Lung (tissue), 12 donors: ENCODE measurements around the gene HMX2. TPM values are rescaled to one million over a fixed set of nuclear protein-coding genes. Genes with fewer than 3 reads are reported as not detected.
"Not testable (repeated sequence)": the region's sequence is repeated elsewhere in the genome, so short reads cannot be mapped to it uniquely, and the experiment has no call there.

Experiments used
- ATAC-seq: fragments of 200-7000 bp; cut with Tn5 transposase; one replicate; pipeline ENCODE4 v1.9.1; 2020; ENCODE audit warnings: moderate number of reproducible peaks; ENCODE audit not compliant: insufficient read depth, low FRiP score
- DNase-seq, 3 donors: peaks; one replicate each; pipeline ENCODE4 v3.0.0-alpha.2; 2013 to 2017
- H3K27ac ChIP-seq, 2 donors: one replicate each; pipeline ENCODE4 v1.5.1; 2013; ENCODE audit warnings: mild to moderate bottlenecking in 2 of 2, moderate library complexity in 2 of 2, control low read depth in 1 of 2, inconsistent platforms in 1 of 2, low read depth in 1 of 2, low read length in 1 of 2
- H3K27me3 ChIP-seq, 3 donors: one replicate each; pipeline ENCODE4 v1.5.1; 2013; ENCODE audit warnings: low read length in 2 of 3; ENCODE audit not compliant: control insufficient read depth in 3 of 3, insufficient read depth in 3 of 3
- H3K36me3 ChIP-seq, 4 donors: one replicate each; pipeline ENCODE4 v1.5.1; 2013; ENCODE audit warnings: low read length in 4 of 4, mild to moderate bottlenecking in 1 of 4, moderate library complexity in 1 of 4; ENCODE audit not compliant: control insufficient read depth in 4 of 4, insufficient read depth in 4 of 4
- H3K4me1 ChIP-seq, 5 donors: one replicate each; pipeline ENCODE4 v1.5.1; 2013; ENCODE audit warnings: low read length in 5 of 5, mild to moderate bottlenecking in 2 of 5, moderate library complexity in 1 of 5; ENCODE audit not compliant: control insufficient read depth in 5 of 5, insufficient read depth in 5 of 5
- H3K4me3 ChIP-seq: one replicate; pipeline ENCODE4 v1.5.1; 2013; ENCODE audit warnings: mild to moderate bottlenecking, control low read depth, moderate library complexity
- H3K9ac ChIP-seq, 2 donors: one replicate each; pipeline ENCODE4 v1.5.1; 2013; ENCODE audit warnings: low read length in 2 of 2, control low read depth in 1 of 2; ENCODE audit not compliant: insufficient read depth in 1 of 2
- H3K9me3 ChIP-seq, 4 donors: one replicate each; pipeline ENCODE4 v1.5.1; 2013; ENCODE audit warnings: low read length in 3 of 4, mild to moderate bottlenecking in 1 of 4, moderate library complexity in 1 of 4; ENCODE audit not compliant: control insufficient read depth in 4 of 4, insufficient read depth in 3 of 4
- WGBS, 2 donors: extraction: QIAGEN DNeasy Blood & Tissue Kit; methylation state at CpG; one replicate each; pipeline ENCODE4 v1.1.7; 2013; 5-methylcytosine and 5-hydroxymethylcytosine counted together
- polyA plus RNA-seq, 2 donors: library from polyadenylated mRNA; stranded (reverse); fragments of 200-250 nt; gene quantifications; one replicate each; pipeline ENCODE4 v1.2.1, GENCODE V29; 2013
- total RNA-seq, 2 donors: library from RNA; depleted of rRNA in 1 of 2; stranded (reverse); fragments of >200 nt in 1 of 2; gene quantifications; one replicate each; pipeline ENCODE4 v1.2.1, GENCODE V29; 2014 to 2021
- TF ChIP-seq, protein P1 (sequence below): IDR thresholded peaks from 2 replicates; pipeline ENCODE4 v1.5.1; 2012; ENCODE audit warnings: mild to moderate bottlenecking; ENCODE audit errors: control extremely low read depth, extremely low read depth
- donor health status: control.
- donor health status: control.
- donor health status: Bipolar disorder and iron deficiency.
- donor health status: healthy.
- donor health status: DM: yes; HTN: yes; CAD: no.

HMX2 gene
- total and polyA plus RNA-seq, 4 donors: not detected

- WGBS, 2 donors: 86 to 90% methylated on average over 9 of the region's 9 CpGs
- no peaks in the 10 kb centered on the region for H3K9me3 ChIP-seq
- H3K27ac ChIP-seq: no peak overlapping the region
- ATAC-seq (no peak), DNase-seq (no peak)
- H3K27me3 ChIP-seq: no peaks in the 10 kb centered on the region
- no peaks in the 10 kb centered on the region for H3K4me1 ChIP-seq
- H3K4me3 ChIP-seq: no peak overlapping the region
- TF ChIP-seq, protein P1, sequence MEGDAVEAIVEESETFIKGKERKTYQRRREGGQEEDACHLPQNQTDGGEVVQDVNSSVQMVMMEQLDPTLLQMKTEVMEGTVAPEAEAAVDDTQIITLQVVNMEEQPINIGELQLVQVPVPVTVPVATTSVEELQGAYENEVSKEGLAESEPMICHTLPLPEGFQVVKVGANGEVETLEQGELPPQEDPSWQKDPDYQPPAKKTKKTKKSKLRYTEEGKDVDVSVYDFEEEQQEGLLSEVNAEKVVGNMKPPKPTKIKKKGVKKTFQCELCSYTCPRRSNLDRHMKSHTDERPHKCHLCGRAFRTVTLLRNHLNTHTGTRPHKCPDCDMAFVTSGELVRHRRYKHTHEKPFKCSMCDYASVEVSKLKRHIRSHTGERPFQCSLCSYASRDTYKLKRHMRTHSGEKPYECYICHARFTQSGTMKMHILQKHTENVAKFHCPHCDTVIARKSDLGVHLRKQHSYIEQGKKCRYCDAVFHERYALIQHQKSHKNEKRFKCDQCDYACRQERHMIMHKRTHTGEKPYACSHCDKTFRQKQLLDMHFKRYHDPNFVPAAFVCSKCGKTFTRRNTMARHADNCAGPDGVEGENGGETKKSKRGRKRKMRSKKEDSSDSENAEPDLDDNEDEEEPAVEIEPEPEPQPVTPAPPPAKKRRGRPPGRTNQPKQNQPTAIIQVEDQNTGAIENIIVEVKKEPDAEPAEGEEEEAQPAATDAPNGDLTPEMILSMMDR: no peak
- peaks cover 0 to 7% (median 3%) of the 10 kb centered on the region in 4 donors for H3K36me3 ChIP-seq
- no peak overlapping the region for H3K9ac ChIP-seq
Measured at GRCh38 chr10:123175389-123176387, 27.8 kb downstream of the HMX2 start.

- H3K4me3 ChIP-seq, H3K9me3 ChIP-seq, H3K9ac ChIP-seq, H3K4me1 ChIP-seq, DNase-seq, H3K36me3 ChIP-seq, ATAC-seq, H3K27me3 ChIP-seq, H3K27ac ChIP-seq: not testable (repeated sequence)
- WGBS, 2 donors: 89 to 99% methylated on average over 4 of the region's 4 CpGs
Measured at GRCh38 chr10:123178390-123178789, 30.5 kb downstream of the HMX2 start.

DNA sequence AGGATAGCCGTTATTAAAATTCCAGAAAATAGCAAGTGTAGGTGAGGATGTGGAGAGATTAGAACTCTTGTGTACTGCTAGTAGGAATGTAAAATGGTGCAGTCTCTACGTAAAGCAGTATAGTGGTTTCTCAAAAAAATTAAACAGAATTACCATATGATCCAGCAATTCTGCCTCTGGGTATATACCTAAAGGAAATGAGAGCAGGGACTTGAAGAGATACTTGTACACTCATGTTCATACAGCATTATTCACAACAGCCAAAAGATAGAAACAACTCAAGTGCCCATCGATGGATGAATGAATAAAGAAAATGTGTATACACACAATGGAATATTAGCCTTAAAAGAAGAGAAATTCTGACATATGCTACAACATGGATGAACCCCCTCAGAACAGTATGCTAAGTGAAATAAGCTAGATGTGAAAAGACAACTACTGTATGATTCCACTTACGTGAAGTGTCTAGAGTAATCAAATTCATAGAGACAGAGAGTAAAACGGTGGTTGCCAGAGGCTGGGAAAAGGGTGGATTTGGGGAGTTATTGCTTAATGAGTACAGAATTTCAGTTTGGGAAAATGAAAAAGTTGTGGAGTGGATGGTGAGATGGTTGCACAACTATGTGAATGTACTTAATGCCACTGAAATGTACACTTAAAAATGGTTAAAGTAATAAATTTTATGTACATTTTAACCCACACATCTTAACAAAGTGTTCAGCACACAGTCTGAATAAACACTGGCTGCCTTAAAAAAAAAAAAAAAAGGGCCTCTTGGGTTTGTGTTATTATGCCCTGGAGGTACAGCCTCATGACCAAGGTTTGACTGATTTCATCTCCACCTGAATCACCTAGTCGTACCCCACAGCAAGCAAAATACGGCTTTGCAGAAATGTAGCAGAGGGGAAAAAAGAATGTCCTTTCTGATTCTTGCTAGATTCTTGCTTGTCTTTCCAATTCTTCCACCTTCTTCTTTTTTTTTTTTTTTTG is 32.5 kb downstream of the HMX2 start:
- Histone ChIP-seq H3K9ac (no peak overlapping the region), H3K4me3 (no peak overlapping the region), H3K4me1 (no peaks in the 10 kb centered on the region), H3K27ac (no peak overlapping the region), H3K9me3 (peaks cover 0 to 6% (median 1%) of the 10 kb centered on the region in 4 donors), H3K36me3 (peaks cover 0 to 5% (median 2%) of the 10 kb centered on the region in 4 donors), H3K27me3 (no peaks in the 10 kb centered on the region)
- TF ChIP-seq, protein P1: no peak
- ATAC-seq: no peak
- WGBS, 2 donors: 74 to 87% methylated on average over 7 of the region's 7 CpGs
- peak in 2 of 3 donors; percentile 11 to 47 for DNase-seq
